Liver (tissue), 9 donors: Measurements from ENCODE around the gene TLE7. TPM values are rescaled to one million over a fixed set of nuclear protein-coding genes. Genes with fewer than 3 reads are reported as not detected.

Experiments
- DNase-seq: peaks from one replicate; pipeline ENCODE4 v3.0.0-alpha.2; 2017; ENCODE audit warnings: low spot score
- H3K27ac ChIP-seq, 2 donors: one replicate each; pipeline ENCODE4 v1.7.0; 2013; ENCODE audit warnings: inconsistent platforms in 2 of 2, low read length in 2 of 2, control low read depth in 1 of 2, low read depth in 1 of 2, mild to moderate bottlenecking in 1 of 2
- H3K27me3 ChIP-seq, 4 donors: one replicate each; pipeline versions ENCODE4 v1.6.1 to v1.7.0; 2013; ENCODE audit warnings: low read length in 3 of 4, inconsistent platforms in 1 of 4, mild to moderate bottlenecking in 1 of 4, moderate library complexity in 1 of 4; ENCODE audit not compliant: control insufficient read depth in 4 of 4, insufficient read depth in 4 of 4
- H3K36me3 ChIP-seq, 4 donors: one replicate each; pipeline versions ENCODE4 v1.6.1 to v1.7.0; 2013; ENCODE audit warnings: low read length in 3 of 4, mild to moderate bottlenecking in 3 of 4, low read depth in 1 of 4, moderate library complexity in 1 of 4; ENCODE audit not compliant: control insufficient read depth in 4 of 4, insufficient read depth in 3 of 4
- H3K4me1 ChIP-seq, 4 donors: one replicate each; pipeline versions ENCODE4 v1.6.1 to v1.7.0; 2013; ENCODE audit warnings: low read length in 3 of 4, mild to moderate bottlenecking in 3 of 4, moderate library complexity in 1 of 4; ENCODE audit not compliant: control insufficient read depth in 4 of 4, insufficient read depth in 4 of 4
- H3K4me3 ChIP-seq, 3 donors: one replicate each; pipeline versions ENCODE4 v1.6.1 to v1.7.0; 2013; ENCODE audit warnings: low read length in 3 of 3, control low read depth in 1 of 3, low read depth in 1 of 3, mild to moderate bottlenecking in 1 of 3
- H3K9ac ChIP-seq, 2 donors: one replicate each; pipeline ENCODE4 v1.7.0; 2013; ENCODE audit warnings: low read length in 2 of 2, mild to moderate bottlenecking in 2 of 2, moderate library complexity in 2 of 2, control low read depth in 1 of 2, low read depth in 1 of 2
- H3K9me3 ChIP-seq, 4 donors: one replicate each; pipeline versions ENCODE4 v1.6.1 to v1.7.0; 2013; ENCODE audit warnings: low read length in 3 of 4; ENCODE audit not compliant: control insufficient read depth in 4 of 4
- ATF3 ChIP-seq: IDR thresholded peaks from 2 replicates; pipeline ENCODE4 v1.6.1; 2016; ENCODE audit warnings: antibody characterized with exemption
- EGR1 ChIP-seq, 2 donors: IDR thresholded peaks; 2 replicates each; pipeline ENCODE4 v1.6.1; 2016 to 2018; ENCODE audit warnings: antibody characterized with exemption in 2 of 2, low read depth in 2 of 2
- FOXA1 ChIP-seq: IDR thresholded peaks from 2 replicates; pipeline ENCODE4 v1.6.1; 2016; ENCODE audit warnings: antibody characterized with exemption
- FOXA2 ChIP-seq: IDR thresholded peaks from 2 replicates; pipeline ENCODE4 v1.6.1; 2016; ENCODE audit warnings: antibody characterized with exemption
- GABPA ChIP-seq, 2 donors: IDR thresholded peaks in 1 of 2; conservative IDR thresholded peaks in 1 of 2; 2 replicates each; pipeline ENCODE4 v1.6.1; 2016; ENCODE audit warnings: antibody characterized with exemption in 2 of 2, mild to moderate bottlenecking in 1 of 2, moderate library complexity in 1 of 2
- HNF4A ChIP-seq, 2 donors: conservative IDR thresholded peaks; 2 replicates each; pipeline ENCODE4 v1.6.1; 2016; ENCODE audit warnings: antibody characterized with exemption in 2 of 2, mild to moderate bottlenecking in 2 of 2
- HNF4G ChIP-seq: IDR thresholded peaks from 2 replicates; pipeline ENCODE4 v1.6.1; 2016; ENCODE audit warnings: antibody characterized with exemption
- JUND ChIP-seq, 2 donors: IDR thresholded peaks; 2 replicates each; pipeline ENCODE4 v1.6.1; 2016; ENCODE audit warnings: antibody characterized with exemption in 2 of 2
- NR2F2 ChIP-seq: IDR thresholded peaks from 2 replicates; pipeline ENCODE4 v1.6.1; 2016; ENCODE audit warnings: antibody characterized with exemption
- RAD21 ChIP-seq, 2 donors: IDR thresholded peaks; 2 replicates each; pipeline ENCODE4 v1.6.1; 2016; ENCODE audit warnings: antibody characterized with exemption in 2 of 2, mild to moderate bottlenecking in 2 of 2
- RXRA ChIP-seq, 2 donors: IDR thresholded peaks; 2 replicates each; pipeline ENCODE4 v1.6.1; 2017 to 2018; ENCODE audit warnings: antibody characterized with exemption in 2 of 2, mild to moderate bottlenecking in 1 of 2
- SP1 ChIP-seq: IDR thresholded peaks from 2 replicates; pipeline ENCODE4 v1.6.1; 2018; ENCODE audit warnings: antibody characterized with exemption, mild to moderate bottlenecking
- TAF1 ChIP-seq: conservative IDR thresholded peaks from 2 replicates; pipeline ENCODE4 v1.6.1; 2016; ENCODE audit warnings: antibody characterized with exemption, mild to moderate bottlenecking
- YY1 ChIP-seq: IDR thresholded peaks from 2 replicates; pipeline ENCODE4 v1.6.1; 2016; ENCODE audit warnings: antibody characterized with exemption, mild to moderate bottlenecking
- WGBS: extraction: QIAGEN DNeasy Blood & Tissue Kit; methylation state at CpG from one replicate; pipeline ENCODE4 v1.1.7; 2013; 5-methylcytosine and 5-hydroxymethylcytosine counted together
- polyA plus RNA-seq, 2 donors: library from polyadenylated mRNA; stranded (reverse) in 1 of 2; unstranded in 1 of 2; fragments of 200-250 nt in 1 of 2; fragments of >200 nt in 1 of 2; fragmentation: Nextera tagmentation in 1 of 2; extraction: Ambion mirVana in 1 of 2; gene quantifications; one replicate each; pipeline versions ENCODE4 v1.2.1 to v1.2.3, GENCODE V29; 2013 to 2015
- total RNA-seq, 2 donors: library from RNA; depleted of rRNA; stranded (reverse); fragments of >200 nt; gene quantifications; one replicate each; pipeline ENCODE4 v1.2.3, GENCODE V29; 2014
- TF ChIP-seq, protein P1 (sequence below): fragments of 150-350 bp; IDR thresholded peaks from 2 replicates; pipeline ENCODE4 v1.5.1; 2017; ENCODE audit warnings: improper control_type of control experiment, low read depth, low read length; ENCODE audit not compliant: missing input control
- TF ChIP-seq, protein P2 (sequence below): IDR thresholded peaks from 2 replicates; pipeline ENCODE4 v1.6.1; 2016; ENCODE audit warnings: antibody characterized with exemption
- TF ChIP-seq, protein P3 (sequence below): IDR thresholded peaks from 2 replicates; pipeline ENCODE4 v1.6.1; 2016; ENCODE audit warnings: antibody characterized with exemption
- TF ChIP-seq, protein P4 (sequence below): IDR thresholded peaks from 2 replicates; pipeline ENCODE4 v1.6.1; 2016; ENCODE audit warnings: antibody characterized with exemption, mild to moderate bottlenecking
- donor health status: healthy.
- donor health status: healthy.
- donor health status: healthy.
- donor health status: healthy.
- donor health status: healthy.

TLE7 gene
- total and polyA plus RNA-seq, 4 donors, result not detected

- peaks cover 1 to 4% (median 2%) of the 10 kb centered on the region in 4 donors for H3K9me3 ChIP-seq
- H3K27ac ChIP-seq, result no peak overlapping the region
- no peaks in the 10 kb centered on the region for H3K4me1 ChIP-seq
- 63% methylated on average over 6 of the region's 6 CpGs for WGBS
- H3K36me3 ChIP-seq, result no peaks in the 10 kb centered on the region
- no peak overlapping the region for H3K9ac ChIP-seq
- peaks cover 3 to 6% (median 4%) of the 10 kb centered on the region in 4 donors for H3K27me3 ChIP-seq
- DNase-seq, result no peak
- no peak overlapping the region for H3K4me3 ChIP-seq
- no peak for TF ChIP-seq ATF3
- no peak for TF ChIP-seq HNF4A (conservative IDR thresholded peaks at IDR 0.05)
- TF ChIP-seq NR2F2, result no peak
- no peak for TF ChIP-seq EGR1 (IDR thresholded peaks at IDR 0.05; ENCODE audit: low read depth in 2 of 2)
- no peak for TF ChIP-seq YY1
- TF ChIP-seq RXRA (IDR thresholded peaks at IDR 0.05), result no peak
- TF ChIP-seq, protein P1, sequence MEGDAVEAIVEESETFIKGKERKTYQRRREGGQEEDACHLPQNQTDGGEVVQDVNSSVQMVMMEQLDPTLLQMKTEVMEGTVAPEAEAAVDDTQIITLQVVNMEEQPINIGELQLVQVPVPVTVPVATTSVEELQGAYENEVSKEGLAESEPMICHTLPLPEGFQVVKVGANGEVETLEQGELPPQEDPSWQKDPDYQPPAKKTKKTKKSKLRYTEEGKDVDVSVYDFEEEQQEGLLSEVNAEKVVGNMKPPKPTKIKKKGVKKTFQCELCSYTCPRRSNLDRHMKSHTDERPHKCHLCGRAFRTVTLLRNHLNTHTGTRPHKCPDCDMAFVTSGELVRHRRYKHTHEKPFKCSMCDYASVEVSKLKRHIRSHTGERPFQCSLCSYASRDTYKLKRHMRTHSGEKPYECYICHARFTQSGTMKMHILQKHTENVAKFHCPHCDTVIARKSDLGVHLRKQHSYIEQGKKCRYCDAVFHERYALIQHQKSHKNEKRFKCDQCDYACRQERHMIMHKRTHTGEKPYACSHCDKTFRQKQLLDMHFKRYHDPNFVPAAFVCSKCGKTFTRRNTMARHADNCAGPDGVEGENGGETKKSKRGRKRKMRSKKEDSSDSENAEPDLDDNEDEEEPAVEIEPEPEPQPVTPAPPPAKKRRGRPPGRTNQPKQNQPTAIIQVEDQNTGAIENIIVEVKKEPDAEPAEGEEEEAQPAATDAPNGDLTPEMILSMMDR, result no peak
- no peak for TF ChIP-seq SP1
- no peak for TF ChIP-seq FOXA2
Measured at GRCh38 chr16:71430744-71431143, 11.1 kb downstream of the TLE7 start.

GRCh38 chr16:71429581-71429980 is 12.3 kb downstream of the TLE7 start:
- WGBS, result 77% methylated on average over 3 of the region's 3 CpGs
- H3K27me3 ChIP-seq, result peaks cover 3 to 6% (median 5%) of the 10 kb centered on the region in 4 donors
- no peak for DNase-seq
- no peaks in the 10 kb centered on the region for H3K36me3 ChIP-seq
- no peak overlapping the region for H3K27ac ChIP-seq
- H3K9me3 ChIP-seq, result peaks cover 1 to 4% (median 2%) of the 10 kb centered on the region in 4 donors
- TF ChIP-seq TAF1 (no peak), FOXA2 (no peak), RAD21 (IDR thresholded peaks at IDR 0.05) (no peak), GABPA (IDR thresholded peaks at IDR 0.05 in 1 of 2, conservative IDR thresholded peaks at IDR 0.05 in 1 of 2) (no peak), ATF3 (no peak), HNF4G (no peak), RXRA (IDR thresholded peaks at IDR 0.05) (no peak), FOXA1 (no peak), YY1 (no peak), SP1 (no peak), HNF4A (conservative IDR thresholded peaks at IDR 0.05) (no peak), EGR1 (IDR thresholded peaks at IDR 0.05; ENCODE audit: low read depth in 2 of 2) (no peak), NR2F2 (no peak), JUND (IDR thresholded peaks at IDR 0.05) (no peak)
- TF ChIP-seq, protein P1, result no peak
- TF ChIP-seq, protein P2, sequence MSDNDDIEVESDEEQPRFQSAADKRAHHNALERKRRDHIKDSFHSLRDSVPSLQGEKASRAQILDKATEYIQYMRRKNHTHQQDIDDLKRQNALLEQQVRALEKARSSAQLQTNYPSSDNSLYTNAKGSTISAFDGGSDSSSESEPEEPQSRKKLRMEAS, result no peak
- TF ChIP-seq, protein P3, sequence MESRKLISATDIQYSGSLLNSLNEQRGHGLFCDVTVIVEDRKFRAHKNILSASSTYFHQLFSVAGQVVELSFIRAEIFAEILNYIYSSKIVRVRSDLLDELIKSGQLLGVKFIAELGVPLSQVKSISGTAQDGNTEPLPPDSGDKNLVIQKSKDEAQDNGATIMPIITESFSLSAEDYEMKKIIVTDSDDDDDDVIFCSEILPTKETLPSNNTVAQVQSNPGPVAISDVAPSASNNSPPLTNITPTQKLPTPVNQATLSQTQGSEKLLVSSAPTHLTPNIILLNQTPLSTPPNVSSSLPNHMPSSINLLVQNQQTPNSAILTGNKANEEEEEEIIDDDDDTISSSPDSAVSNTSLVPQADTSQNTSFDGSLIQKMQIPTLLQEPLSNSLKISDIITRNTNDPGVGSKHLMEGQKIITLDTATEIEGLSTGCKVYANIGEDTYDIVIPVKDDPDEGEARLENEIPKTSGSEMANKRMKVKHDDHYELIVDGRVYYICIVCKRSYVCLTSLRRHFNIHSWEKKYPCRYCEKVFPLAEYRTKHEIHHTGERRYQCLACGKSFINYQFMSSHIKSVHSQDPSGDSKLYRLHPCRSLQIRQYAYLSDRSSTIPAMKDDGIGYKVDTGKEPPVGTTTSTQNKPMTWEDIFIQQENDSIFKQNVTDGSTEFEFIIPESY, result no peak
- TF ChIP-seq, protein P4, sequence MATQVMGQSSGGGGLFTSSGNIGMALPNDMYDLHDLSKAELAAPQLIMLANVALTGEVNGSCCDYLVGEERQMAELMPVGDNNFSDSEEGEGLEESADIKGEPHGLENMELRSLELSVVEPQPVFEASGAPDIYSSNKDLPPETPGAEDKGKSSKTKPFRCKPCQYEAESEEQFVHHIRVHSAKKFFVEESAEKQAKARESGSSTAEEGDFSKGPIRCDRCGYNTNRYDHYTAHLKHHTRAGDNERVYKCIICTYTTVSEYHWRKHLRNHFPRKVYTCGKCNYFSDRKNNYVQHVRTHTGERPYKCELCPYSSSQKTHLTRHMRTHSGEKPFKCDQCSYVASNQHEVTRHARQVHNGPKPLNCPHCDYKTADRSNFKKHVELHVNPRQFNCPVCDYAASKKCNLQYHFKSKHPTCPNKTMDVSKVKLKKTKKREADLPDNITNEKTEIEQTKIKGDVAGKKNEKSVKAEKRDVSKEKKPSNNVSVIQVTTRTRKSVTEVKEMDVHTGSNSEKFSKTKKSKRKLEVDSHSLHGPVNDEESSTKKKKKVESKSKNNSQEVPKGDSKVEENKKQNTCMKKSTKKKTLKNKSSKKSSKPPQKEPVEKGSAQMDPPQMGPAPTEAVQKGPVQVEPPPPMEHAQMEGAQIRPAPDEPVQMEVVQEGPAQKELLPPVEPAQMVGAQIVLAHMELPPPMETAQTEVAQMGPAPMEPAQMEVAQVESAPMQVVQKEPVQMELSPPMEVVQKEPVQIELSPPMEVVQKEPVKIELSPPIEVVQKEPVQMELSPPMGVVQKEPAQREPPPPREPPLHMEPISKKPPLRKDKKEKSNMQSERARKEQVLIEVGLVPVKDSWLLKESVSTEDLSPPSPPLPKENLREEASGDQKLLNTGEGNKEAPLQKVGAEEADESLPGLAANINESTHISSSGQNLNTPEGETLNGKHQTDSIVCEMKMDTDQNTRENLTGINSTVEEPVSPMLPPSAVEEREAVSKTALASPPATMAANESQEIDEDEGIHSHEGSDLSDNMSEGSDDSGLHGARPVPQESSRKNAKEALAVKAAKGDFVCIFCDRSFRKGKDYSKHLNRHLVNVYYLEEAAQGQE, result no peak
- no peak overlapping the region for H3K4me3 ChIP-seq
- H3K4me1 ChIP-seq, result no peaks in the 10 kb centered on the region
- no peak overlapping the region for H3K9ac ChIP-seq
